HG02943 (cell line): Measurements from ENCODE around the gene BLVRA.
A peak's percentile ranks its signal among the peaks of the same experiment; 100 is the strongest.

ENCODE experiments used
- ATAC-seq: cut with Tn5 transposase; IDR thresholded peaks from one replicate; pipeline ENCODE4 v1.9.1; 2021; ENCODE audit warnings: mild to moderate bottlenecking, low read depth, moderate library complexity; ENCODE audit not compliant: unreplicated experiment

BLVRA gene

GRCh38 chr7:43747328-43748105 lies 11.0 kb upstream of the BLVRA start:
- no peak for ATAC-seq

GRCh38 chr7:43749383-43749940 lies 9.0 kb upstream of the BLVRA start:
- ATAC-seq: no peak

DNA sequence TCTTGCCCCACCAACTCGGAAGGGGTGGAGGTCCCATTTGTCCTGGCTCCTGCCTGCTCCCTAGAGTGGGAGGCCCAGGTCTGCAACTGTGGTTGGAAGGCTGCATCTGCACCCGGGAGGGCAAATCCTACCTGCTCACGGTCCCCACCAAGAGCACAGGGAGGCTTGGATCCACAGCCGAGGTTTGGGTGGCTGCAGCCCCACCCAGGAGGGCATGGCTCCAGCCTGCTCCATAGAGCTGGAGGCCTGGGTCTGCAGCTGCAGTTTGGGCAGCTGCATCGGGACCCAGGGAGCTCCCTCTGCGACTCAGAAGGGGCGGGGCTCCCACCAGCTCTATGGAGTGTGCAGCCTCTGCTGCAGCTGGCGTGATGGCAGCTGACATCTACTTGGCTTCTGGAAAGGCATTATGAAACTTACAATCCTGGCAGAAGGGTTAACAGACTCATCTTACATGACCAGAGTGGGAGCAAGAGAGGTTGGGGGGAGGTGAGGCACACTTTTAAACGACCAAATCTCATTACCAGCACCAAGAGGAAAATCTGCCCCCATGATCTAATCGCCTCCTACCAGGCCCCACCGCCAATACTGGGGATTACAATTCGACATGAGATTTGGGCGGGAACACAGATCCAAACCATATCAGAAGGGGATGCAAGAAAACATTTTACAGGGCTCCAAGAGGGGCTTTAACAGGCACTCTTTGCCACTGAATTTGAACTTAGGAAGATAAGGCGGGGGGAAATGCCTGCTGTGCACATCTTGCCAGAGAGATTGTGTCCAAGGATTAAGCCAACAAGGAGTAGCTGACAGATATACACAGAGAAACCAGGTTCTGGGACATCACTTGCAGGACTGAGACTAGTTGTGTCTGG lies 8.2 kb upstream of the BLVRA start:
- no peak for ATAC-seq

- ATAC-seq: no peak
These were observed 6.1 kb upstream of the BLVRA start for GRCh38 chr7:43752411-43752810.

DNA sequence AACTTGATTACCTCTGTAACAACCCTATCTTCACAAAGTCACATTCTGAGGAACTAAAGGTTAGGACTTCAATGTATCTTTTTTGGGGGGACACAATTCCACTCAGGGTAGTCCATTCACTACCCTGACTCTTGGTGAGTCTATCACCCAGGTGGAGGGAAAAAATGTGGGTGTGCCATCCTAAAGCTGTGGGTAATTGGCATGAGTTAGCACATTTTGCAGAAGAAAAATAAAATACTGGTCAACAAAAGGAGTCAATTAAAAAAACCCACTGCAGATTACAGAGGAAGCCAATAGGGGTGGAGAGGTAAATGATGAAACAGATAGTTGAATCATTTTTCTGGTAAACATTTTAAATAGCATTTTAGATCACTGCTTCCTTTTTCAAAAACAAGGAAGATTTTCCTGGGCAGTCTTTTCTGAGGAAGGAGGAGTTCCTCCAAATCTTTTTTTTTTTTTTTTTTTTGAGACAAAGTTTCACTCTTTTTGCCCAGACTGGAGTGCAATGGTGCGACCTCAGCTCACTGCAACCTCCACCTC lies 5.1 kb upstream of the BLVRA start:
- no peak for ATAC-seq

- no peak for ATAC-seq
These were observed 4.6 kb upstream of the BLVRA start for GRCh38 chr7:43753843-43754242.

DNA sequence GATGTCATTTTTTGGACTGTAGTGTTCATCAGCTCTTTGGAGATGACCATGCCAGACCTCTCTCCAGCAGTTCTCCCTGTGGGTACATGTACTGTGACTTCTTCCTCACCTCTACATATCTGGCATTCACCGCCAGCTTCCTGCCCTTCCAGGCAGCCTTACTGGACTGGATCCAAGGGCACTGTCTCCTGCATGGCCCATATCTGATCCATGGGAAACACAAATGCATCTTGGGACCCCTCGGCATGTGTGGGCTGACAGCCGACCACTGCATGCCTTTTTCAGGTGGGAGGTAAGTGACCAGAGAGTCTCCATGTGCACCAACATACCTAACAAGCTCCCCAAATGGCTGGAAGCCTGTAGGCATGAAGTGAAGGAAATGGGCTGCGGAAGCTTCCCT lies 3.9 kb upstream of the BLVRA start:
- ATAC-seq: no peak

- no peak for ATAC-seq
These were observed 2.0 kb upstream of the BLVRA start for GRCh38 chr7:43756368-43757072.

DNA sequence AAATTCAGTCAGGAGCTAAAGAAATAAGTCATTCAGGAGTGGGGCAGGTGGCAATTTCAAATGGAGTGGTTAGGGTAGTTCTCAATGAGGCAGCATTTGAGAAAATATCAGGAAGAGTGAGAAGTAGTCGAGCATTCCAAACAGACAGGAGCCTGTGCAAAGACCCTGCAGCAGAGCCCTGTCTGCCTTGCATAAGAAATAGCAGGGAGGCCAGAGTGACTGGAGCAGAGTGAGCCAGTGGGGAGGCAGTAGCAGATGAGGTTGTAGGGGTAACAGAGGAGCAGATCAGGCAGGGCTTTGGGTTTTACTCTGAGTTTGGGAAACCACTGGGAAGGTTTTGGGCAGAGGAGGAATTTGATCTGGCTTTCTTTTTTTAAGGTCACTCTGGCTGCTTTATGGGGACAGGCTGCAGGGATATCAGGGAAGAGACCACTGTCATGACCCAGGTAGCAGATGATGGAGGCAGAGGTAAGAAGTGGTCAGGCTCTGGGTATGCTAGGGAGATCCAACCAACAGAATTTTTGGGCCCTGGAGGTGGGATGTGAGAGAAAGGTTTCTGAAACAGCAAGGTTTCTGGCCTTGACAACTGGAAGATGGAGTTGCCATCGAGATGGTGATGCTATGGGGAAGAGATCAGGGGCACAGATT lies 1.3 kb upstream of the BLVRA start:
- no peak for ATAC-seq

DNA sequence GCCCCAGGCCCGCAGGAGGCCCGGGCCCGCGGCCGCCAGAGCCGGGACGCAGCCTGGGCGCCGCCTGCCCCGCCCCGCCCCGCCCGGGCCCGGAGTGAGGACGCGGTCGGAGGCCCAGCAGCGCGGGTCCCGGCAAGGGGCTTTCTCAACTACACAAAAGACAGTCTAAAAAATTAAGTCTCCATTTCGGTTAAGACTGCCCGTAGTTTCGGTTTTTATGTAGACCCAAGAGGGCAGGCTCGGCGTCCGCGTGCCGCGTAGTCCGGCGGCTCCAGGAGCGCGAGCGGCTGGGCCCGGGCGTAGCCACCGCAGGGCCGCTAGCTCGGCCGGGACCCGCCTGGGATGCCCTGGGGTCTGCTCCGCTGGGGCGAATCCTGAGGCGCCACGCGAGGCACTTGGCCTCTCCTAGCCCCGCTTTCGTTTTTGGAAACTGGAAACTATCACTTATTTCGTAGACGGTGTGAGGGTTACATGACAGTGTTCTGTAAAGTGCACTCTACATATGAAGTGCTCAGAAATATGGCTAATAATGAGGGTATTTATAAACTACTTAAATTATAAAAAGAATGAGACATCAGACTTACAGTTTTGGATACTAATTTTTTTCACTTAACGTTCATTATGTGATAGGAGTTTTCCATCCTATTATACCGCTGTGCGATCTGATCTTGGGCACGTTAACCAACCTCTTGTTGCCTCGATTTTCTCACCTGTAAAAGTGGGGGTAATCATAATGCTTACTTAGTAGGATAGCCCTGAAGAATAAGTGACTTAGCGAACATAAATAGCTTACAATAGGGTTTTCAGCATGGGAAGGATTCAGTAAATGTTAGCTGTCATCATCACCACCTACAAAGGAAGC lies 573 bp downstream of the BLVRA start:
- ATAC-seq: peak; percentile 47

DNA sequence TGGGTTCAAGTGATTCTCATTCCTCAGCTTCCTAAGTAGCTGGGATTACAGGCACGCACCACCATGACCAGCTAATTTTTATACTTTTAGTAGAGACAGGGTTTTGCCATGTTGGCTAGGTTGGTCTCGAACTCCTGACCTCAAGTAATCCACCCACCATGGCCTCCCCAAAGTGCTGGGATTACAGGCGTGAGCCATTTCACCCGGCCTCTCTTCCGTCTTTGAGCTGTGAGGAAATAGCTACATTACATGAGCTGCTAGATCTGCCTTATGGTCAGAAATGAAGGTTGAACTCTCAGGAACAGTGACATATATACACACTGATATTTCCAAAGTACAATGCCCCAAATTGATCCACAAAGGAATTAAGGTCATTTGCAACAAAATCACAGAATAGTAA lies 2.4 kb downstream of the BLVRA start:
- no peak for ATAC-seq

- ATAC-seq: no peak
These were observed 2.9 kb downstream of the BLVRA start for GRCh38 chr7:43761382-43761781.

DNA sequence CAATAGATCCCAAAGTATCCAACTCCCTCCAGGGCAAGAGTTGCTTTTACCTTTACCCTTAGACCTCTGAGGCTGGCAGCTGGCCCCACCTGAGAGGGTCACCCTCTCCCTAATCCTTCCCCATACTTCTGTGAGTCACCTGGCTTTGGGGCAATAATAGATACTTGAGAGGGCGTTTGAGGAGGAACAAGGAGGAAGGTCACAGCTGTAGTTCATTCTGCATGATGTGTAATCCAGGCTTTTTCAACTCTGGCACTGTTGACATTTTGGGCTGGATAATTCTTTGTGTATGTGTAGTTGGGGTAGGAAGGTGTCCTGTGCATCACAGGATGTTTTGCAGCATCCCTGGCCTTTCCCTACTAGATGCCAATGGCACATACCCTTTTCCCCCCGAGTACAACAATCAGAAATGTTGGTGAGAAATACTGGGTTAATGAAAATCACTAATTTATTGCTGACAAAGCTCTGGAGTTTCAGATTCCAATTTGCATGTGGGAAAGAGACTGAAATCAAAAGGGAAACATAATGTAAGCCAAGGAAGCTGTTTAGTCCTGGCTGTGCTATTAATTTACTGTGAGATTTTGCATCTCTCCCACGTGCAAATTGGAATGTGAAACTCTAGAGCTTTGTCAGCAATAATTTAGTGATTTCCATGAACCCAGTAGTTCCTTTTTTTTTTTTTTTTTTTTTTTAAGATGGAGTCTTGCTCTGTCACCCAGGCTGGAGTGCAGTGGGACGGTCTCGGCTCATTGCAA lies 3.6 kb downstream of the BLVRA start:
- ATAC-seq: no peak

DNA sequence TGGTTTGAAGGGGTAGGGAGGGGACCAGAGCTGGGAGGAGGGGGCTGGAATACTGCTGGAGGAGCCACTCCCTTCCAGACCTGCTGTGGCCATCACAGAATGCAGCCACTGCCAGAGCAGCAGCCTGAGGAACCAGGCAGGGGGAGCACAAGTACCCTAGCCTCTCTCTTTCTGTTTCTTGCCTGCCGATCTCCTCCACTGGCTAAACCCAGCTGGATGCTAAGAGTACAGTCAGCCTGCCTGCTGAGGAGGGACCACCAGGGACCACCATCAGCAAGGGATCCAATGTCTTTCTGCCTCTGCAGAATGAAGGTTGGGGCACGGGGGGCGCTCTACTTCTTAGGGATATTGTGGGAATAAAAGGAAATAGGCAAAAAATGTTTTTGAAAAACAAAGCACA lies 4.7 kb downstream of the BLVRA start:
- no peak for ATAC-seq

DNA sequence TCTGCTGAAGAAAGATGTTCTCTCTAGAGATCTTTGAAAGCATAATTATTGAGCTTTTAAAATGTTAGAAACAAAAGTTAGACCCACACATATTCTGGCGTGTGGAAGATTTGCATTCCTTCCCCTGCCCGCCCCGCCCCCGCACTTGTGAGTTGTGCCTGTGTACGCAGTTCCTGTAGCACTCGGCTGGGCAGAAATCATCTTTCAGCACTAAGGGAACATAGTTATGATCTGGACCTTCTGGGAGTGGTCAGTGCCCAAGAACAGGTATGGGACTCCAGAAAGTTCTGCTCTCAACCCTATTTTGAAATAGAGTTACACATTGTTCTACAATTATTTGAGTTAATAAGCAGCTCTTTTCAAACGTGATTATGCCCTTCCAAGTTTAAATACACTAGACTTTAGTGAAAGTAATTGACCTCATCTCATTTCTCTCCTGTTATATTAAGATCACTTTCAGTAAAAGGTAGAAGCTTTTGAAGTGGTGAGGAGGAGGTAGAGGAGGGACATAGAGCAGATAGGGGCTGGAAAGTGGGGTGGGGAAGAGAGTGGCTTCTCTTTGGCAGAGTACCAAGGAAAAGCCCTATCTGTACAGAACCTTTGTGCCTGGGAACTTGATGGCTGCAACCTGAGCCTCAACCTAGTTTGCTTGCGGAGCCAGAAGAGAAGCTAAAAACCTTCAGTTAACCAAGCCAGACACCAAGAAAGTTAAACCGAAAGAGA lies 5.7 kb downstream of the BLVRA start:
- ATAC-seq: no peak

DNA sequence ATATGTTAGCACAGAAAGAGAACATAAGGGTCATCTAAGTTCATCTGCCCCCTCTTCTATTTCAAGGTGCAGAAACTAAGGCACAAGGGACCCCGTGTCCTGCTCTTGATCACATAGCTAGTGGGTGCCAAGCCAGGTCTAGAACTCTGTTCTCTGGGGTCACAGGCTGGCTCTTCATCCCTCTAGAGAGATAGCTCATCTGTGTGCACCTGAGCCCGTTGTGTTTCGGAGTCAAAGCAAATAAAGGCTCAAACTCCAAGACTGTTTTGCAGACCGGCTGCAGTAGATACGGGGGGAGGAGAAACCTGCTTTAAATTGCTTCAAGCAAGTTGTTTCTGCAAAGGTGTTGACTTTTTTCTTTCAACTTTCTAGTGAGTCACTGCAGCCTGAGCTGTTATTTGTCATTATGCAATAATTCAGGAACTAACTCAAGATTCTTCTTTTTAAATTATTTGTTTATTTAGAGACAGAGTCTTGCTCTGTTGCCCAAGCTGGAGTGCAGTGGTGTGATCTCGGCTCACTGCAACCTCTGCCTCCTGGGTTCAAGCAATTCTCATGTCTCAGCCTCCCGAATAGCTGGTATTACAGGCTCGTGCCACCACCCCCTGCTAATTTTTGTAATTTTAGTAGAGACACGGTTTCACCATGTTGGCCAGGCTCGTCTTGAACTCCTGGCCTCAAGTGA lies 6.5 kb downstream of the BLVRA start:
- ATAC-seq: no peak

DNA sequence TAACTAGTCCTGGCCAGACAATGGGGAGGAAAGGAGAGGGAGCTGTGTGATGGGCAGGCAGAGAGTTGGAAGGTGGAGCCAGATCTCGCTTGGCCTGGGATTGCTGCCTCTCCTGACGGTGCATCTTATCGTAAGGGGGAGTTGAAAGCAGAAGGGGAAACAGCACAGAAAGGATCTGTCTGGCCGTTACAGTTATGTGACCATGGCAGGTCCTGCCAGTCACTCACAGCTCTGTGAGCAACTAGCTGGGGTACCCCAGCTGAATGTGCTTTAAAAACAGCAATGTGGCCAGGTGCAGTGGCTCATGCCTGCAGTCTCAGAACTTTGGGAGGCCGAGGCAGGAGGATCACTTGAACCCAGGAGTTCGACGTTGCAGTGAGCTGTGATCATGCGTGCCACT lies 8.1 kb downstream of the BLVRA start:
- ATAC-seq: no peak
